AG10803 (cell line): Measurements from ENCODE around the gene EPDR1.

Source experiments
- DNase-seq: peaks from one replicate; pipeline ENCODE4 v3.0.0; 2010; ENCODE audit warnings: low read depth
- H3K4me3 ChIP-seq: 2 replicates; pipeline ENCODE4 v1.5.1; 2011; ENCODE audit warnings: mild to moderate bottlenecking, low read length, control low read depth
- CTCF ChIP-seq: conservative IDR thresholded peaks from 2 replicates; pipeline ENCODE4 v1.5.1; 2011; ENCODE audit warnings: mild to moderate bottlenecking, low read length, control low read depth, inconsistent platforms

Gene EPDR1

GRCh38 chr7:37988721-37989650 is 68.5 kb downstream of the EPDR1 start:
- H3K4me3 ChIP-seq = no peak overlapping the region
- no peak for TF ChIP-seq CTCF
- DNase-seq = no peak

- DNase-seq = no peak
- no peak overlapping the region for H3K4me3 ChIP-seq
- no peak for TF ChIP-seq CTCF
Measured at GRCh38 chr7:37990337-37990736, 69.9 kb downstream of the EPDR1 start.

- no peak for TF ChIP-seq CTCF
- no peak for DNase-seq
- H3K4me3 ChIP-seq = no peak overlapping the region
Measured at GRCh38 chr7:37993060-37993501, 72.6 kb downstream of the EPDR1 start.

DNA sequence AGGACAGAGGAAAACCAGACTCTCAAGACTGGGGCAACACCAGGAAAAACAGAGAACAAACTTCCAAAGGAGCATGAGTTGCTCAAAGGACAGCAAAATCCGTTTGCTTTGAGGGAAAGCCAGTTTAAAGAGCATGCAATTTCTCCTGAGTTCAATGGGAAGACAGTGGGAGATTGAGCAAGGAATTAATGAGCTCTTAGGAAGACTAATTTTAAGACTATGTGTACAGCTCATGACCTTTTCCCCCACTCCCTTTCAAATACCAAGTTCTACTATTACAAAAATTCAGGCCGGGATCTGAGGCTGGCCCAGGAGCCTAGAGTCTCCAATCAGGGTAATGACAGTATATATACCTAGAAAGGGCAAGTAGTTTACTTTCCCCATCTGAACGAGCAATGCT is 79.2 kb downstream of the EPDR1 start:
- DNase-seq = peak; percentile 40
- no peak overlapping the region for H3K4me3 ChIP-seq
- TF ChIP-seq CTCF = no peak

DNA sequence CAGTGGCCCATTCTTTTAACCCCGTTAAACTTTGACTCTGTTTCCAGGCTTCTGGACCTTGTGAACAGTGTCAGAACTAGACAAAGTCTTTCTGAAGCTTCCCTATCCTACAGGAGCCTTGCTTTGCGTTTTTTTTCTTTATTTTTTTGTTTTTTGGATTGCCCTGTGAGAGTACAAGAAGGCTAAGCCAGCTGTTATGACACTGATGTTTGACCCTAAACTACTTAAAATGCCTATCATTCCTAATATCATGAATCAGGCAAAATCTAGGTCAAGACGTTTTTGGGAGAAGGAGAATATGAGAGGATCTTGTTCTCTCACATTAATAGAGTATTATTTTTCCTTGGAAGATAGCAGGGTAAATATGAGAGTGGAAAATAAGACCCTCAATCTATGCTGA is 79.8 kb downstream of the EPDR1 start:
- DNase-seq = peak; percentile 44
- TF ChIP-seq CTCF = no peak
- no peak overlapping the region for H3K4me3 ChIP-seq
